HepG2 (cell line): ENCODE data around the gene ODAPH. TPM values are rescaled to one million over a fixed set of nuclear protein-coding genes. Genes with fewer than 3 reads are reported as not detected.

Experiments
- BCLAF1 ChIP-seq: fragments of 450-650 bp; IDR thresholded peaks from 2 replicates; pipeline ENCODE4 v1.6.1; 2017; ENCODE audit warnings: mild to moderate bottlenecking
- DDIT3 ChIP-seq: sonication (generic); formaldehyde crosslinking; IDR thresholded peaks from 2 replicates; pipeline ENCODE4 v1.4.0; 2020; ENCODE audit warnings: mild to moderate bottlenecking, missing genetic modification reagents
- HES4 ChIP-seq: sonication (generic); formaldehyde crosslinking; IDR thresholded peaks from 2 replicates; pipeline ENCODE4 v1.9.0; 2021; ENCODE audit warnings: mild to moderate bottlenecking, missing genetic modification reagents, borderline replicate concordance
- HIC2 ChIP-seq: sonication (generic); formaldehyde crosslinking; IDR thresholded peaks from 2 replicates; pipeline ENCODE4 v1.9.0; 2022; ENCODE audit warnings: low read depth, missing genetic modification reagents
- LRRFIP1 ChIP-seq: sonication (generic); formaldehyde crosslinking; conservative IDR thresholded peaks from 2 replicates; pipeline ENCODE4 v1.4.0; 2020; ENCODE audit warnings: missing genetic modification reagents
- NR2C2 ChIP-seq: sonication (generic); formaldehyde crosslinking; IDR thresholded peaks from 2 replicates; pipeline ENCODE4 v1.4.0; 2020; ENCODE audit warnings: missing genetic modification reagents, mild to moderate bottlenecking, moderate library complexity, borderline replicate concordance
- NRL ChIP-seq: sonication (generic); formaldehyde crosslinking; IDR thresholded peaks from 2 replicates; pipeline ENCODE4 v1.5.0; 2020; ENCODE audit warnings: missing genetic modification reagents, mild to moderate bottlenecking, moderate library complexity, borderline replicate concordance
- RELA ChIP-seq: sonication (generic); formaldehyde crosslinking; IDR thresholded peaks from 2 replicates; pipeline ENCODE4 v1.4.0; 2020; ENCODE audit warnings: missing genetic modification reagents
- ZBTB39 ChIP-seq: sonication (generic); formaldehyde crosslinking; IDR thresholded peaks from 2 replicates; pipeline ENCODE4 v1.5.0; 2020; ENCODE audit warnings: missing genetic modification reagents
- ZIK1 ChIP-seq: sonication (generic); formaldehyde crosslinking; IDR thresholded peaks from 2 replicates; pipeline ENCODE4 v1.5.0; 2020; ENCODE audit warnings: mild to moderate bottlenecking, low read depth, missing genetic modification reagents, borderline replicate concordance
- ZNF441 ChIP-seq: sonication (generic); formaldehyde crosslinking; IDR thresholded peaks from 2 replicates; pipeline ENCODE4 v1.7.0; 2021; ENCODE audit warnings: missing genetic modification reagents, borderline replicate concordance
- ZNF530 ChIP-seq: sonication (generic); formaldehyde crosslinking; IDR thresholded peaks from 2 replicates; pipeline ENCODE4 v1.5.0; 2020; ENCODE audit warnings: low read depth, mild to moderate bottlenecking, missing genetic modification reagents
- ZNF563 ChIP-seq: sonication (generic); formaldehyde crosslinking; IDR thresholded peaks from 2 replicates; pipeline ENCODE4 v1.8.0; 2022; ENCODE audit warnings: mild to moderate bottlenecking, moderate library complexity, missing genetic modification reagents
- ZNF770 ChIP-seq: sonication (generic); formaldehyde crosslinking; IDR thresholded peaks from 2 replicates; pipeline ENCODE4 v1.5.0; 2020; ENCODE audit warnings: mild to moderate bottlenecking, missing genetic modification reagents
- ZNF780A ChIP-seq: sonication (generic); formaldehyde crosslinking; IDR thresholded peaks from 2 replicates; pipeline ENCODE4 v1.8.0; 2022; ENCODE audit warnings: mild to moderate bottlenecking, missing genetic modification reagents, moderate library complexity
- polyA plus RNA-seq, 8 experiments: library from polyadenylated mRNA; depleted of rRNA in 3 of 8; stranded (reverse) in 7 of 8; unstranded in 1 of 8; fragments of >200 nt; fragmentation: Illumina TruSeq in 4 of 8; extraction: Trizol in 4 of 8; gene quantifications; 2 replicates each; pipeline versions ENCODE4 v1.2.1 to v1.2.3, GENCODE V29; 2011 to 2016; ENCODE audit warnings: low read depth in 4 of 8, missing spikeins in 1 of 8, mixed read lengths in 1 of 8; ENCODE audit not compliant: insufficient read depth in 1 of 8
- total RNA-seq, 5 experiments: library from RNA; depleted of rRNA; stranded (reverse); fragments of >200 nt; fragmentation: Illumina TruSeq; extraction: Trizol; gene quantifications; 2 replicates each; pipeline ENCODE4 v1.2.3, GENCODE V29; 2016; ENCODE audit warnings: low read depth in 1 of 5

ODAPH gene
- total and polyA plus RNA-seq, 2 of the 13 experiments (the other 11 are each of a cell fraction or from before 2014, with no cell fraction given), result 0.50 TPM; not detected in 1

- TF ChIP-seq ZBTB39, result no peak
- no peak for TF ChIP-seq ZNF770 (CRISPR knock-in tag)
- no peak for TF ChIP-seq LRRFIP1
- TF ChIP-seq ZIK1, result peak; percentile 26; the same call in 1 of the 2 replicates
- TF ChIP-seq RELA, result no peak
- no peak for TF ChIP-seq ZNF563 (CRISPR knock-in tag)
- TF ChIP-seq DDIT3, result no peak
- peak; percentile 62; the same call in 1 of the 2 replicates for TF ChIP-seq HES4
- no peak for TF ChIP-seq BCLAF1
- peak; percentile 74; the same call in 1 of the 2 replicates for TF ChIP-seq ZNF441 (CRISPR knock-in tag)
- TF ChIP-seq NRL (CRISPR knock-in tag), result no peak
- TF ChIP-seq NR2C2 (CRISPR knock-in tag), result peak; percentile 88
- TF ChIP-seq HIC2 (CRISPR knock-in tag), result no peak
- TF ChIP-seq ZNF780A, result peak; percentile 88
- TF ChIP-seq ZNF530 (CRISPR knock-in tag), result no peak
These were observed 41.5 kb upstream of the ODAPH start, which contains the start of the genes RCHY1 and THAP6 (continued) for GRCh38 chr4:75514131-75514948.
